Occipital lobe (tissue), 2 donors: Measurements from ENCODE around the gene SV2C. TPM values are rescaled to one million over a fixed set of nuclear protein-coding genes. Genes with fewer than 3 reads are reported as not detected.

ENCODE experiments used
- DNase-seq: peaks from one replicate; lab custom pipeline; 2025; lab: John Stamatoyannopoulos, UW
- total RNA-seq: library from RNA; depleted of rRNA; stranded (reverse); fragments of >200 nt; gene quantifications from one replicate; pipeline ENCODE4 v1.2.3, GENCODE V29; 2014

SV2C gene
- total RNA-seq, 1 donor from 2014 or later: 1.7 TPM

DNA sequence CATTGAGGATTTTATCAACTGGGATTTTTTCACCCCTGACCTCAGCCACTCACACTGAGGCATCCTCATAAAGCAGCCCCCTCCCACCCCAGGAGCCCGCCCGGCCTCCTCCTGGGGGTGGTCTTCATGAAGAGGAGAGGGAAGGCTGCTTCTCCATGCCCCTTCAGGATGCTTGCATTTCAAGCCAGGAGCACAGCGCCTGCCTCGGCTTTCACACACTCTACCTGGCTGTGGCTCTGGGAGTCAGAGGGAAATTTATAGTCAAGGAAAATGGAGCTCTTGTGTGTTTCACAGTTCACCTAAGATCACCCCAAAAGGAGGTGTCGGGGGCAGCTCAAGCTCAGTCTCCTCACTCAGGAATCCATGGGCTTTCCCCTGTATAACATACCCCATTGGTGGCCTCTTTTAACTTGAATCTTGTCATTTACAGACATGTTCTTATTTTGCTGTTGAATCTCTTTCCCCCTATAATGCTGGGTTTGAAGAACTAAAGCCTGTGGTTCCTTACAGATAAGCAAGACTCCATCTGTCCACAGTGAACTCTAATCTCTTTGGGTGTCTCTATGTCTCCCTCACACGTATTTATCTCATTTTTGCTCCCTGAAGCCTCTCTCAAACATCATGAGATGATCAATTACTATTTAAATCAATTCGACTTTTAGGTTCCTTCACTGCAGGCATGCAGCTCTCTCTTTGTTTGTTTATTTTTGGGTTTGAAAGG is 297.3 kb downstream of the SV2C start:
- DNase-seq: no peak

DNA sequence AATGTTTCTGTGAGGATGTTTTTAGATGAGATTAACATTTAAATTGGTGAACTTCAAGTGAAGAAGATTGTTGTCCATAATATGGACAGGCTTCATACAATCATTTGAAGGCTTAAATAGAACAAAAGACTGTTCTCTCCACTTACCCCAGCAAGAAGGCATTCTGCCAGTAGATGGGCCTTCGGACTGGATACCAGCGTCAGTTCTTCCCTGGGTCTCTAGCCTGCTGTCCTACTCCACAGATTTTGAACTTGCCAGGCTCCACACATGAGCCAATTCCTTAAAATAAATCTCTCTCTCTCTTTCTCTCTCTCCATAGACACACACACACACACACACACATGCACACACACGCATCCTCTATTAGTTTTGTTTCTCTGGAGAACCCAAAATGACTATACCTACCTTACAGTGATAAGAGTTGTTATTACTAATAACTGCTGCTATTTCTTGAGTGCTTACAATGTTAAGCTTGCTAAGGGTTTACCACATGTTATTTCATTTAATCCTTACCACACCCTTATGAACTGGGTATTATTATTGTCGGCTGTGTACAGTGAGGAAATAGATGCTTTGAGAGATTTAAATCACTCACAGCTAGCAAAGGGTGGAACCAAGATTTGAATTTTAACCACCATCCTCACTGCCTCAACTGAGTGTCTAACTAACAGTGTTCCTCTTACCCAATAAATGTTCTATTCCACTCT is 300.1 kb downstream of the SV2C start:
- no peak for DNase-seq

DNA sequence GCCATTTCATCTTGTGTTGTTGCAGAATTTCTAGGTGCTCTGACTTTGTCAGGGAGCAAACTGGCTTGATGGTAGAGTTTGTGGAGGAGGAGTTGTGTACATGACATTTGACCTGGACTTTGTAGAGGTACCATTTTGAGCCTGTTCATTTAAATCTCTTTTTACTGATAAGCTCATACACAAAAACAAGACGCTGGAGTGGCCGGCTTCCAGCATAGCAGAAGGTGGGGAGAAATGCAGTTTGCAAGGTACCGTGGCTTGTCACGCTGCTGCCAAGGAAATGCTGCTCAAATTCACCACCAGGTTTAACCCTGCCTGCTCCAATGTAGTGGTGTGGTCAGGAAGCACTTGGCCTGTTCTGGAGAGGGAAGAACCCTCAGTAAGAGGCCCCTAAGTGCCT is 301.0 kb downstream of the SV2C start:
- no peak for DNase-seq

DNA sequence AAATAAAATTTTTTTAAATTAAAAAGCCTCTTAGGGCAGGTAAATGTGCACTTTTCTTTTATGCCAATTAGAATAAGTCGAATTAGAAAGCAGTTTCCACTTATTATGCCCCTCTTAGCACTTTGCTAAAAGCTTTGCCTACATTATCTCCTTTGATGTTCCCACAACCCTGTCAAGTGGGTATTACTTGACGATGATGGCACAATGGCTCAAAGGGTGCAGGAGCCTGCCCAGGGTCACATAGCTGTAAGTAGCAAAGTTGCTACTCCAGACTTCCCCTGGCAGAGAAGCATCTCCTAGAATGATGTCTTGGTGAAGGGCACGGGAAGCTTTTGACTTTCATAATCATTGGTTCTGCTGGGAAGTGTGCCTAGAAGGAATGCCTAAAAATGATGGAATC is 301.5 kb downstream of the SV2C start:
- DNase-seq: no peak

DNA sequence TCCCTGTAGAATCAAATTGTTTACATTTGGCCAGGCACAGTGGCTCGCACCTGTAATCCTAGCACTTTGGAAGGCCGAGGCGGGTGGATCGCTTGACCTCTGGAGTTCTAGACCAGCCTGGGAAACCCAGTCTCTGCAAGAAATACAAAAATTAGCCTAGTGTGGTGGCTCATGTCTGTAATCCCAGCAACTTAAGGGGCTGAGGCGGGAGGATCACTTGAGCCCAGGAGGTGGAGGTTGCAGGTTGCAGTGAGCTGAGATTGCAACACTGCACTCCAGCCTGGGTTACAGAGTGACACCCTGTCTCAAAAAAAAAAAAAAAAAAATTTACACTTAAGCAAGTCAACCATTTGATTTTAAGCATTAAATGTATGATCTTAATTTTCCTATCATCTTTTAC is 302.4 kb downstream of the SV2C start:
- DNase-seq: no peak

DNA sequence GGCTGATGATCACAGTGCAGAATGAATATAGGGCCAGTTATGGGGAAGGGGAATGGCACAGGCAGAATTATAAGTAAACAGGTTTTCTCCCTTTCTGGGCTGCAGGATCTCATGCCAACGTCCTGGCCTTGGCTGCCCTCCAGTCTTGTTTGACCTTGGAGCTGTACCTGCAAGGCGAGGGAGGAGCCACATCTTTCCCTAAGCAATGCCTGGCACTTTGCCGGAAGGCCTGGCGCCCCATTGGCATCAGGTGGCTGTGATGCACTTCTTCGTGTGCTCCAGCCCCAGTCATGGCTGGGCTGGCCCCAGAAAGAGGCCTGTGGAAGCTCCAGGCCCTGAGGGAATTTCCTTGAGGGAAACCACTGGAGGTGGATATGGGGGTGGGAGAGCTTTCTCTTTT is 303.2 kb downstream of the SV2C start:
- no peak for DNase-seq

DNA sequence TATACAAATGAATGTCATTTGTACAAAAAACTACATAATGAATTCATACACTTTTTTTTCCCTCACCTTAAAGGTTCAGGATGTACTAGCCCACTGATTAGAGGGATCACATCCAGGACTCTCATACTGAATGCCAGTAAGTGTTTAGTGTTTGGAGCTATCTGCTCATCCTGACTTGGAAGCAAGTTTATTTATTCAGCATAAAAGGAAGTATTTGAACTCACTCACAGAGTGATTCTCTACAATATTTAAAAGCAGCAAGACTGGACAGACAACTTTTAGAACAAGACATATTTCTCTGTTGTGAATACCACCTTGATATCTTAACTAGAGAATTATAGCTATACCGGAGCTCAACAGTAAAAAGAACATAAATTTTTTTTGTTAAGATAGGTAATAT is 305.1 kb downstream of the SV2C start:
- DNase-seq: no peak

DNA sequence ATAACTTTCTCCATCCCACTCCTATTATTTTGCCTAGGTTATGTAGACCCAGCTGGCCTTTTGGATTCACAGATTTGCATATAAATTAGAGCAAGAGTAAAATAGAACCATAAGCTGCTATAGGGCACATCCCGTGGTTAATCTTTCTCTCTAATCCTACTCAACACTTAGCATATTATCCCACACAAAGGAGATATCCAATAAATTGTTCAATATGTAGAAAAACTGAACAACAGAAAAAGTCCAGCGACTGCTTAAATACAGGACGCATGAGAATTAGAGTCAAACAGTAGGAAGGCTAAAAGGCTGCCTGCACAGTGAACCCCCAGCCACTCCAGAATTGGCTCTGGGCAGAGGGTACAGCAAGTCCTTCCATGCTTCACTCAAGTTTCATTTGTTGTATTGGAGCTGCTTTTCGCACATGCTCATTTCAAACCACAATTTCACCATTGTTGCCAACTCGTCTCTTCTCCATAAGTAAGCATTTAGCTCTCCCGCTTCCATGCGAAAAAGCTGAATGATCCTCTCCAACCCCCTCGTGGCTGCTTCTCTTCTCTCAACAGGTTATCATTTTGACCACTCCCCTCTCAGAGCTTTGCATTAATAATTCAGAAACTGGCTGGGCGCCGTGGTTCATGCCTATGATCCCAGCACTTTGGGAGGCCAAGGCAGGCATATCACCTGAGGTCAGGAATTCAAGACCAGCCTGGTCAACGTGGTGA is 305.8 kb downstream of the SV2C start:
- no peak for DNase-seq

DNA sequence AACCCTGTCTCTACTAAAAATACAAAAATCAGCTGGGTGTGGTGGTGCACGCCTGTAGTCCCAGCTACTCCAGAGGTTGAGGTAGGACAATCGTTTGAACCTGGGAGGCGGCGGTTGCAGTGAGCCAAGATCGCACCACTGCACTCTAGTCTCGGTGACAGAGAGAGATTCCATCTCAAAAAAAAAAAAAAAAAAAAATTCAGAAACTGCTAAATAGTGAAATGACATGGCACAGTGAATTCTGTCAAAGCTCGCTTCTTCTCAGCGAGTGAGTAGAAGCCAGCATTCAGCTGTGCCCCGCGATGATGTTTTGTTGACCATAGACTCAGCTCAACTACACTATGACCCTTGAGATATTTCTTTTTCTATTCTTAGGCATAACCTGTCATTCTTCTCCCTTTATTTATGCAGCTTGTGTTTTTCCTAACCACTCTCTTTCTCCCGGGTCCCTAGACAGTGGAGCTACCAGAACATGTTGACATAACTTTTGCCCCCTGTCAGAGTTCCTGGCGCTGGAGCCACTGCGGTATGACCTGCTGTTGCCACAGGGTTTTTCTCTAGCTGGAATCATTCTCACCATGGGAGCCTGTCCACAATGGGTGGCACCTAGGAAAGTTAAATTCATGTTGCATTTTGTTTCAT is 306.5 kb downstream of the SV2C start:
- DNase-seq: no peak

DNA sequence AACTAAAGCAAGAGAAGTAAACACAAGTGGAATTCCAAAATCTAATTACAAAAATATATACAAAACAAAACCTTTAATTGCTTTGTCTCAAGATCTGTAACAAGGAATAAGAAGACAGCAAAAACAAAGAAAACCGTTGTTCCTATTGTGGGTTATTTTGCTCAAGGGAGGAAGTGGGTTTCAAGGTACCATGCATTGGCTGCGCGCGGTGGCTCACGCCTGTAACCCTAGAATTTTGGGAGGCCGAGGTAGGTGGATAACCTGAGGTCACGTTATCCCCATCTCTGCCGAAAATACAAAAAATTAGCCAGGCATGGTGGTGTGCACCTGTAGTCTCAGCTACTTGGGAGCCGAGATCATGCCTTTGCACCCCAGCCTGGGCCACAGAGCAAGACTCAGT is 307.8 kb downstream of the SV2C start:
- DNase-seq: no peak

DNA sequence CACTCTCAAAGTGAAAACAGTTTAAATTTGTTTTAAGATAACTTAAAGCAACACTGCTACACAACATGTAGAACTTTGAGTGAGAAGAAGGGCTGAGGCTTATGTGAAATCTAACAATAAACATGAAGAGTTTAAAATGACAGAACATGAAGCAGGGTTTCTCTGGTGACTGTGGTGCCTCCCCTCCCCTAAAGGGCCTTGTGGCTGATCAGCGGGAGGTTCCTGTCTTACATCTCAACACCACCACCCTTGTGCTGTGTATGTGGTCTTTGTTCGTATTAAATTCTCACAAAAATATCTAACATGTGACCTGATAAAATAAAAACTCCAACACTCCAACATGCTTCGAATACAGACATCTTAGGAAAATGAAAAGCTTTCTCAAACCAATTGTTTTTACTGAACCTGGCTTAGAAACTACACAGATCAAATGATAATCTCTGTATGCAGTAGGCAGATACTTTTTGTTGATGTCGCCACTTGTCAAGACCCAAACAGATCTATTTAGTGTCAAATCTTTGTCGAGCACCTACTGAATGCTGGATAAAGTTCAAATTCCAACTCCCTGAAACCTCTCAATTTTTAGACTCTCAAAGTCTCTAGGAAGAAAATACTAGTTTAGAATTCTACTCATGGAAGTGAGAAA is 310.0 kb downstream of the SV2C start:
- no peak for DNase-seq

DNA sequence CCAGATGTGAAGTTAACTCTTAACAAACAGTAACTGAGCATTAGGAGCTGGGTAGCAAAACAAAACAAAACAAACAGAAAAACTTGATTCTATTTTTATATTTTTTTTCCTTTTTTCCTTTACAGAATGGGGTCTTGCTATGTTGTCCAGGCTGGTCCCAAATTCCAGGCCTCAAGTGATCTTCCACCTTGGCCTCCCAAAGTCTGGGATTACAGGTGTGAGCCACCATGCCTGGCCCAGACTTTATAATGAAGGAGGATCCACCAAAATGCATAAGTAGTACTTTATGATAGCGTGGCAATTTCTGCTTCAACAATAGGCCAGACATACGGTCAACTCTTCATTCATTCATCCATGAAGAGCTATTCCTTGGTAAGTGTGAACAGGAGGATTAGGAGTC is 314.0 kb downstream of the SV2C start:
- DNase-seq: no peak

DNA sequence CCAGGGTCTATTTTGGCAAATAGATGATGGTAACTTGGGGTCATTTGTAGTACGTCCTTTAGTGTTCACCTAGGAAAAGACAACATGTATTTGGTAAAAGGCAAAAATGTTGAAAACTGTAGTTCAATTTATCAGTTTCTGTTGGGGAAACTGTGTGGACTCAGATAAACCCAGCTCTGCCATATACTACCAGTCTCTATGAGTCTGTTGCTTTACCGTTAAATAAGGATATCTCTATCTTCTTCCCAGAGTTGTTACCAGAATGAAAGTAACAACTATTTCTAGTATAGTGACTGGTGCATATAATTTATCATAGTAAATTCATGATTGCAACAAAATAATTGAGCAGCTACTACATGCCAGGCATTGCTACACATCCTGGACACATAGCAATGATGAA is 316.1 kb downstream of the SV2C start:
- no peak for DNase-seq

DNA sequence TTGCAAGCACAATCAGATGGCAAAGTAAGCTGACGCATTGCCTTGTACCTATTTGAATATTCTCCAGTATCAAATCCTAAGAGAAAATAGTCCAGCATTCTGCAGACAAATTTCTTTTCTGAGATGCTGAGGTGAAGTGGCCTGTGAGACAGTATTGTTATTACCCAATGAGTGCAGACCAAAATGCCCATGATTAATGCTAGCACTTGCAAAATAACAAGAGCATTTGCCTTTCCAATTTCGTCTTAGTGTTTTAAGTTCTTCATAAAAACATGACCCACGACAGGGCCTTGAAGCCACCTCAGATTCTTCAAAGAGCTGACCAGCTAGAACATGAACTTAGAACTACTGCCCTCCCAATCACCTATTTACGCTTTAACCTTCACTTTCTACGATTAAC is 317.3 kb downstream of the SV2C start:
- DNase-seq: no peak

DNA sequence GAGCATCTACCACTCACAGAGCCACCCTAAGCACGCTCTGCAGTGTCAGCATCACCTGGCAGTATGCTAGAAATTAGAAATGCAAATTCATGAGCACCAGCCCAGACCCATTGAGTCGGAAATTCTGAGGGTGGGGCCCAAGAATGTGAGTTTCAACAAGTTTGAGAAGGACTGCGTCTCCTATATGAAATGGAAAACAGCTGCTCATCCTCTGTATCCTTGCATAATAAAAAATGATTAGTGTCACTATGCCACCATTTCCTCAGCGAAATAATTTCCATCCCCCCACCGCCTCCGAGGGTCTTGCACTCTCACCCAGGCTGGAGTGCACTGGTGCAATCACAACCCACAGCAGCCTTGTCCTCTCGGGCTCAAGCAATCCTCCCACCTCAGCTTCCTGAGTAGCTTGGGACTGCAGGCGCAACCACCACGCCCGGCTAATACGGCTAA is 318.6 kb downstream of the SV2C start:
- DNase-seq: no peak

DNA sequence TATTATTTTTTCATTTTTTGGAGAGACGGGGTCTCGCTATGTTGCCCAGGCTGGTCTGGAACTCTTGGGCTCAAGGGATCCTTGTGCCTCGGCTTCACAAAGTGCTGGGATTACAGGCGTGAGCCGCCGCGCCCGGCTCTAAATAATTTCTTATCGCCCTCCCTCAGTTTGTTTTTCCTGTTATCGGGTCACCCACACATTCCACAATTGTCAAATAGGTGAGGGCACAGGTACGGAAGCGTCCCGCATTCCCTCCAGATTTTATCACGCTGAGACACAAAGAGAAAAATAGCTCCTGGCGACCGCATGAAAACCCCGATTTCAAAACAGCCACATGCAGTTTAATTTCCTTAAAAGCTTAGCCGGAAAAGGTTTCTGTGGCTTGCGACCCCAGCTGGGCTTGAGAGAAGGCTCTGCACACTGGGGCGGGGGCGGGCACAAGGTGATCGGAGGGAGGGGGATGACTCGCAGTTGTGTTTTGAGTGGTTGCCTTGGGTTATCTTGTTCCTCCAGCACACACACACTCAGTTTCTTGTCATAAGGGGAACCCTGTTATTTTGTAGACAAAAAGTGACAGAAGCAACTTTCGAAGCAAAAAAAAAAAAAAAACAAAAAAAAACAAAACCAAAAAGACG is 319.2 kb downstream of the SV2C start:
- no peak for DNase-seq

DNA sequence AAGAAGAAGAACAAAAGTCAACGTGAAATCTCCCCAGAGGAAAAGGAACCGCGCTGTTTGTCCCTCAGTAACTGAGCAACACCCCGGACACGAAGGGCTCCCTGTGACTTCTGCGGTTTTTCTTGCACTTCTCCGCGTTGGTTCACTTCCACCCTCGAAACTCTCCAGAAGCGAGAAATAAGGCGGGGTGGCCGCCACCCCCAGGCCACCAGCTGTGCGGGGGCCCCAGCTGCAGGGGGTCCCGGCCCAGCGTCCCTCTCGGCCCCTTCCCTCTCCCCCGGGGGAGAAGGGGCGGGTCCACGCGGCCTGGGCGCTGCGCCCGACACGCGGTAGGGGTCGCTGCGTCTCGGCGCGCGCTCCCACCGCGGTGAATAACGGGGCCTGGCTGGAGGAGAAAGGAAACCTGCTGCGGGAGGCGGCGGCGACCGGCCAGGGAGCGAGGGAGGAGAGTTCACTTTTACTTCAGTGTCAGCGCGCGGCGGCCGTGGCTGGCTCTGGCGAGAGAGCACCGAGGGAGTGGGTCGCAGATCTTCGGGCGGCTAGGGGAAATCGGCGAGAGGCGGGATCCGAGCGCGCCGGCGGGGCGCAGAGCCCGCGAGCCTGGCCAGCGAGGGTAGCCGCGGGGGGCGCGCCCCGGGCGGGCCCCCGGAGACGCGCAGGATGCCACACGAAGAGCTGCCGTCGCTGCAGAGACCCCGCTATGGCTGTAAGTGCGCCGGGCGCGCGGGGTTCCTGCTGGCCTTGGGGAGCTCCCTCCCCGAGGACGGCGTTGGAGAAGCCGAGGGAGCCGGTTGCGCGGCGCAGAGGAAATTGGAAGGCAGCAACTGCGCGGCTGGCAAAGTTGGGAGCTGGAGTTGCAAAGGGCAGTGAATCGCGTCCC is 319.9 kb downstream of the SV2C start, which contains the start of gene IQGAP2:
Gene IQGAP2, plus strand, starts transcription at position 400 of the 880 bp plus-strand sequence. Its CDS starts 261 bp downstream, at position 661.
- DNase-seq: peak; percentile 22
